ENCODE measurements around the gene GRM4.

GRCh38 chr6:33999567-33999966 is 146.3 kb downstream of the GRM4 start:
- TF ChIP-seq POLR2AphosphoS5 (IDR thresholded peaks at IDR 0.05; ENCODE audit: control insufficient read depth, insufficient read depth, low read depth, low read length) (no peak), IRF2 (CRISPR knock-in tag; IDR thresholded peaks at IDR 0.05) (no peak), CTCF (IDR thresholded peaks at IDR 0.05 in 2 of 3, conservative IDR thresholded peaks at IDR 0.05 in 1 of 3; ENCODE audit: insufficient read depth in 2 of 3, low read depth in 1 of 3, low read length in 3 of 3) (no peak), ZNF740 (CRISPR knock-in tag; IDR thresholded peaks at IDR 0.05) (no peak), ZNF740 (tag; IDR thresholded peaks at IDR 0.05) (no peak), ZNF699 (CRISPR knock-in tag; IDR thresholded peaks at IDR 0.05; ENCODE audit: insufficient replicate concordance) (no peak), CHD1 (IDR thresholded peaks at IDR 0.05; ENCODE audit: low read length) (no peak), NFYB (IDR thresholded peaks at IDR 0.05; ENCODE audit: extremely low read depth, insufficient read length) (no peak), EP300 (IDR thresholded peaks at IDR 0.05; ENCODE audit: low read length) (no peak), RAD51 (IDR thresholded peaks at IDR 0.05; ENCODE audit: borderline replicate concordance, low read depth) (no peak), REST (IDR thresholded peaks at IDR 0.05; ENCODE audit: borderline replicate concordance) (no peak), REST (CRISPR knock-in tag; IDR thresholded peaks at IDR 0.05; ENCODE audit: low read depth) (no peak)
